GM19240 (cell line): ENCODE data around the gene CACNG7.
"Not testable (repeated sequence)": the region's sequence is repeated elsewhere in the genome, so short reads cannot be mapped to it uniquely, and the experiment has no call there.

Source experiments
- DNase-seq: peaks from one replicate; pipeline ENCODE4 v3.0.0; 2011; ENCODE audit warnings: low spot score; ENCODE audit not compliant: insufficient read length

CACNG7 gene

GRCh38 chr19:53905787-53906186 is 3.3 kb upstream of the CACNG7 start:
- no peak for DNase-seq

- peak; percentile 74 for DNase-seq
Observed at GRCh38 chr19:53906211-53907192, 2.6 kb upstream of the CACNG7 start.

- no peak for DNase-seq
Observed at GRCh38 chr19:53907193-53907581, 1.9 kb upstream of the CACNG7 start.

- no peak for DNase-seq
Observed at GRCh38 chr19:53907690-53908089, 1.4 kb upstream of the CACNG7 start.

- peak; percentile 46 for DNase-seq
Observed at GRCh38 chr19:53908106-53908934, 758 bp upstream of the CACNG7 start.

- no peak for DNase-seq
Observed at GRCh38 chr19:53909471-53910169, 542 bp downstream of the CACNG7 start.

GRCh38 chr19:53910170-53910518 is 1.1 kb downstream of the CACNG7 start:
- DNase-seq, result no peak

- DNase-seq, result no peak
Observed at GRCh38 chr19:53912653-53913052, 3.6 kb downstream of the CACNG7 start.

GRCh38 chr19:53915000-53915399 is 5.9 kb downstream of the CACNG7 start:
- no peak for DNase-seq

GRCh38 chr19:53916004-53916403 is 6.9 kb downstream of the CACNG7 start:
- DNase-seq, result no peak

GRCh38 chr19:53917356-53917755 is 8.3 kb downstream of the CACNG7 start:
- no peak for DNase-seq

- no peak for DNase-seq
Observed at GRCh38 chr19:53927739-53928138, 18.7 kb downstream of the CACNG7 start.

GRCh38 chr19:53936029-53936428 is 27.0 kb downstream of the CACNG7 start:
- no peak for DNase-seq

GRCh38 chr19:53942001-53942786 is 33.1 kb downstream of the CACNG7 start:
- no peak for DNase-seq

- no peak for DNase-seq
Observed at GRCh38 chr19:53944416-53944815, 35.3 kb downstream of the CACNG7 start.

- no peak for DNase-seq
Observed at GRCh38 chr19:53944933-53945332, 35.9 kb downstream of the CACNG7 start.

GRCh38 chr19:53945441-53945840 is 36.4 kb downstream of the CACNG7 start:
- DNase-seq, result no peak

- no peak for DNase-seq
Observed at GRCh38 chr19:53945998-53946397, 36.9 kb downstream of the CACNG7 start.

- no peak for DNase-seq
Observed at GRCh38 chr19:53947624-53948023, 38.5 kb downstream of the CACNG7 start.

GRCh38 chr19:53948611-53949010 is 39.5 kb downstream of the CACNG7 start:
- DNase-seq, result not testable (repeated sequence)

- DNase-seq, result no peak
Observed at GRCh38 chr19:53951436-53951835, 42.4 kb downstream of the CACNG7 start.
